Measurements from ENCODE around the gene UQCC2.

GRCh38 chr6:33683051-33683571, 28.4 kb downstream of the UQCC2 start:
- TF ChIP-seq CTCF (IDR thresholded peaks at IDR 0.05) (no peak), POLR2A (IDR thresholded peaks at IDR 0.05) (no peak)
